ENCODE measurements around the gene SPATA31C2. TPM values are rescaled to one million over a fixed set of nuclear protein-coding genes. Genes with fewer than 3 reads are reported as not detected.

The SPATA31C2 gene
- total RNA-seq, 1 experiment from 2014 or later, result 0.15 TPM

GRCh38 chr9:88168564-88168963, 30.3 kb upstream of the SPATA31C2 start:
- H4K5ac ChIP-seq (ENCODE audit: insufficient read length, low read depth, low read length), result no peak overlapping the region
- no peak overlapping the region for H2BK5ac ChIP-seq (ENCODE audit: insufficient read length, low read length)
- H2BK120ac ChIP-seq (ENCODE audit: low read depth, low read length, poor library complexity, severe bottlenecking), result no peak overlapping the region
- peaks cover 0 to 4% (median 2%) of the 10 kb centered on the region in 3 experiments; a peak in 1 of 7 replicates for H3K36me3 Mint-ChIP-seq (ENCODE audit: insufficient read depth in 1 of 3, low read depth in 3 of 3)
- H2AK5ac ChIP-seq (ENCODE audit: insufficient read length, low read length), result no peak overlapping the region
- no peaks in the 10 kb centered on the region for H3K4me1 ChIP-seq (ENCODE audit: insufficient read depth, low read length)
- H4K8ac ChIP-seq (replicated peaks; ENCODE audit: insufficient read length, low read depth, low read length), result no peak overlapping the region
- H3K9ac ChIP-seq (ENCODE audit: extremely low read depth, insufficient read length, low read length), result no peak overlapping the region
- H4K20me1 ChIP-seq (ENCODE audit: control insufficient read depth, insufficient read depth, insufficient read length), result no peaks in the 10 kb centered on the region
- no peaks in the 10 kb centered on the region for H3K9me3 ChIP-seq (ENCODE audit: control insufficient read depth, low read depth, low read length)
- H3K23me2 ChIP-seq (ENCODE audit: insufficient read length, low read depth, low read length, poor library complexity, severe bottlenecking), result no peaks in the 10 kb centered on the region
- no peak overlapping the region for H3K27ac ChIP-seq (ENCODE audit: insufficient read length, low read depth, low read length)
- no peak overlapping the region for H3K14ac ChIP-seq (ENCODE audit: insufficient read depth, low read length)
- no peaks in the 10 kb centered on the region for H3K27me3 ChIP-seq (ENCODE audit: insufficient read depth, low read length)
- no peak overlapping the region for H3T11ph ChIP-seq (ENCODE audit: low read length)
- no peaks in the 10 kb centered on the region for H3K79me1 ChIP-seq (ENCODE audit: insufficient read depth, low read depth, low read length, poor library complexity, severe bottlenecking)
- no peaks in the 10 kb centered on the region for H3K79me2 ChIP-seq (ENCODE audit: insufficient read depth, low read length)
- H3K56ac ChIP-seq (ENCODE audit: insufficient read length, low read depth, low read length), result no peak overlapping the region
- no peak overlapping the region for H3K27ac Mint-ChIP-seq
- TF ChIP-seq, protein P1, sequence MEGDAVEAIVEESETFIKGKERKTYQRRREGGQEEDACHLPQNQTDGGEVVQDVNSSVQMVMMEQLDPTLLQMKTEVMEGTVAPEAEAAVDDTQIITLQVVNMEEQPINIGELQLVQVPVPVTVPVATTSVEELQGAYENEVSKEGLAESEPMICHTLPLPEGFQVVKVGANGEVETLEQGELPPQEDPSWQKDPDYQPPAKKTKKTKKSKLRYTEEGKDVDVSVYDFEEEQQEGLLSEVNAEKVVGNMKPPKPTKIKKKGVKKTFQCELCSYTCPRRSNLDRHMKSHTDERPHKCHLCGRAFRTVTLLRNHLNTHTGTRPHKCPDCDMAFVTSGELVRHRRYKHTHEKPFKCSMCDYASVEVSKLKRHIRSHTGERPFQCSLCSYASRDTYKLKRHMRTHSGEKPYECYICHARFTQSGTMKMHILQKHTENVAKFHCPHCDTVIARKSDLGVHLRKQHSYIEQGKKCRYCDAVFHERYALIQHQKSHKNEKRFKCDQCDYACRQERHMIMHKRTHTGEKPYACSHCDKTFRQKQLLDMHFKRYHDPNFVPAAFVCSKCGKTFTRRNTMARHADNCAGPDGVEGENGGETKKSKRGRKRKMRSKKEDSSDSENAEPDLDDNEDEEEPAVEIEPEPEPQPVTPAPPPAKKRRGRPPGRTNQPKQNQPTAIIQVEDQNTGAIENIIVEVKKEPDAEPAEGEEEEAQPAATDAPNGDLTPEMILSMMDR (conservative IDR thresholded peaks at IDR 0.05), result no peak
- H2AFZ ChIP-seq (ENCODE audit: low read length), result no peak overlapping the region
- H3K23ac ChIP-seq (ENCODE audit: insufficient read length, low read depth, low read length), result no peak overlapping the region
- H3K18ac ChIP-seq (ENCODE audit: insufficient read length, low read depth, low read length), result no peak overlapping the region
- peaks cover 0 to 2% of the 10 kb centered on the region in 2 experiments; a peak in 2 of 4 replicates for H3K4me1 Mint-ChIP-seq
- H3K4me2 ChIP-seq (ENCODE audit: insufficient read depth, insufficient read length, low read length), result no peak overlapping the region
- peaks cover 2 to 6% of the 10 kb centered on the region in 2 experiments; a peak in 3 of 5 replicates for H3K9me3 Mint-ChIP-seq
- DNase-seq, result no peak
- H2BK12ac ChIP-seq (ENCODE audit: insufficient read length, low read depth, low read length), result no peak overlapping the region
- H3K4ac ChIP-seq (ENCODE audit: low read depth, low read length), result no peak overlapping the region
- no CpG with 5 or more reads among the region's 3 CpGs for WGBS (ENCODE audit: extremely low coverage, insufficient read length, low lambda C conversion rate)
- H3K4me3 Mint-ChIP-seq, result no peak overlapping the region
- H2BK20ac ChIP-seq (ENCODE audit: low read depth, low read length, poor library complexity, severe bottlenecking), result no peak overlapping the region
- no peak overlapping the region for H2BK15ac ChIP-seq (ENCODE audit: low read depth, low read length)
- no peak overlapping the region for H4K91ac ChIP-seq (ENCODE audit: insufficient read length, low read depth, low read length)
- H3K27me3 Mint-ChIP-seq (ENCODE audit: low read depth), result no peaks in the 10 kb centered on the region; the same call in 1 of the 2 replicates

All from H9 (cell line).